Parathyroid adenoma (tissue), 2 donors: ENCODE results near the gene FGF4.

Experiments
- H2AFZ ChIP-seq: fragments of 300-600 bp; sonication (generic); one replicate; pipeline ENCODE4 v1.7.0; 2017; ENCODE audit warnings: antibody characterized with exemption, mild to moderate bottlenecking
- H3K27ac ChIP-seq: fragments of 300-600 bp; sonication (generic); one replicate; pipeline ENCODE4 v1.7.0; 2017
- H3K27me3 ChIP-seq: fragments of 300-600 bp; sonication (generic); one replicate; pipeline ENCODE4 v1.7.0; 2017; ENCODE audit warnings: low read length; ENCODE audit not compliant: control insufficient read depth, insufficient read depth
- H3K36me3 ChIP-seq: fragments of 300-600 bp; sonication (generic); one replicate; pipeline ENCODE4 v1.7.0; 2017; ENCODE audit warnings: low read length; ENCODE audit not compliant: control insufficient read depth, insufficient read depth
- H3K4me1 ChIP-seq: fragments of 300-600 bp; sonication (generic); one replicate; pipeline ENCODE4 v1.7.0; 2017; ENCODE audit warnings: control low read depth
- H3K4me2 ChIP-seq: fragments of 300-600 bp; sonication (generic); one replicate; pipeline ENCODE4 v1.7.0; 2017; ENCODE audit warnings: low read length
- H3K4me3 ChIP-seq: fragments of 300-600 bp; sonication (generic); one replicate; pipeline ENCODE4 v1.7.0; 2017; ENCODE audit warnings: low read depth, low read length
- H3K79me2 ChIP-seq: fragments of 300-600 bp; sonication (generic); one replicate; pipeline ENCODE4 v1.7.0; 2017; ENCODE audit warnings: control low read depth
- H3K9ac ChIP-seq: fragments of 300-600 bp; sonication (generic); one replicate; pipeline ENCODE4 v1.7.0; 2017; ENCODE audit warnings: mild to moderate bottlenecking
- H3K9me3 ChIP-seq: fragments of 300-600 bp; sonication (generic); one replicate; pipeline ENCODE4 v1.7.0; 2017; ENCODE audit warnings: low read length; ENCODE audit not compliant: control insufficient read depth
- TF ChIP-seq, protein P1 (sequence below): fragments of 300-600 bp; sonication (generic); IDR thresholded peaks from one replicate; pipeline ENCODE4 v1.7.0; 2017; ENCODE audit warnings: antibody characterized with exemption, mild to moderate bottlenecking
- donor health status: primary hyperparathyroidism.

The FGF4 gene

DNA sequence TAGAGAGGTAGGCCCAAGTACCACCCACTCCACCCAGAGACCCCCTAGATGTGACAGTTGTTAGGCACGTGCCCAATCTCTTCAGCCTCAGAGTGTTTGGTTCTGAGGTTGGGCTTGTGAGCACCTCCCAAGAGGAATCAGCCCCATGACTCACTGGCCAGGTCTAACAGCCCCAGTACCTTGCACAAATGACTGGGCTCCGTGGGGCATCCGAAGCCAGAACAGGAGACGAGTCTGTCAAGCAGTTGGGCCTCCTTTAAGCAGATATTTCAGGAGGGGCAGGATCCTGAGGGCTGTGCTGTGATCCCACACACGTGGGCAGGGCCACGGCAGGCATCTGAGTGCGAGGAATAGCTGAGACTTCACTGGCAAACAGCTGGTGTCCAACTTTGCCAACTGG is 42.2 kb downstream of the FGF4 start:
- TF ChIP-seq, protein P1, sequence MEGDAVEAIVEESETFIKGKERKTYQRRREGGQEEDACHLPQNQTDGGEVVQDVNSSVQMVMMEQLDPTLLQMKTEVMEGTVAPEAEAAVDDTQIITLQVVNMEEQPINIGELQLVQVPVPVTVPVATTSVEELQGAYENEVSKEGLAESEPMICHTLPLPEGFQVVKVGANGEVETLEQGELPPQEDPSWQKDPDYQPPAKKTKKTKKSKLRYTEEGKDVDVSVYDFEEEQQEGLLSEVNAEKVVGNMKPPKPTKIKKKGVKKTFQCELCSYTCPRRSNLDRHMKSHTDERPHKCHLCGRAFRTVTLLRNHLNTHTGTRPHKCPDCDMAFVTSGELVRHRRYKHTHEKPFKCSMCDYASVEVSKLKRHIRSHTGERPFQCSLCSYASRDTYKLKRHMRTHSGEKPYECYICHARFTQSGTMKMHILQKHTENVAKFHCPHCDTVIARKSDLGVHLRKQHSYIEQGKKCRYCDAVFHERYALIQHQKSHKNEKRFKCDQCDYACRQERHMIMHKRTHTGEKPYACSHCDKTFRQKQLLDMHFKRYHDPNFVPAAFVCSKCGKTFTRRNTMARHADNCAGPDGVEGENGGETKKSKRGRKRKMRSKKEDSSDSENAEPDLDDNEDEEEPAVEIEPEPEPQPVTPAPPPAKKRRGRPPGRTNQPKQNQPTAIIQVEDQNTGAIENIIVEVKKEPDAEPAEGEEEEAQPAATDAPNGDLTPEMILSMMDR: no peak
- H2AFZ ChIP-seq: no peak overlapping the region
- no peaks in the 10 kb centered on the region for H3K36me3 ChIP-seq

DNA sequence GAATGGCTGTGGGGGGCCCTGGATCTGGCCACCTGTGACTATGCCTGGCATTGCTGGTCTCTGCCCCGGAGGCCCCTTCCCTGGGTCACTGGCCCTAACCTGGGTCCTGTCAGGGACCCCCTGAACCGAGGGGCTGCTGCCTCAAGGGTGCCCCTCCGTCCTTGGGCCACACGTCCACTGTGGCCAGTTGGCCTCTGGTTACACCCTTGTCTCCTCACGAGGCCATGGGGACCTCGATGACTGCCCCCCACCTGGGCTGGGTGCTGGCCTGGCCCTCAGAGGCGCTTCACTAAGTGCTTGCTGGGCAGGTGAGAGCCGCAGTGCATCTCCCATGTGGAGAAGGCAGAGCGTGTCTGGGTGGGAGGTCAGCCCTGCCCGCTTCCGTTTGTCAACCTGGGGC is 44.0 kb downstream of the FGF4 start:
- H3K4me1 ChIP-seq: no peaks in the 10 kb centered on the region
- no peak overlapping the region for H3K27ac ChIP-seq
- H3K79me2 ChIP-seq: no peaks in the 10 kb centered on the region
- no peaks in the 10 kb centered on the region for H3K36me3 ChIP-seq
- H3K9me3 ChIP-seq: no peaks in the 10 kb centered on the region
- no peak overlapping the region for H3K9ac ChIP-seq
- H3K4me2 ChIP-seq: no peak overlapping the region
- H3K27me3 ChIP-seq: no peaks in the 10 kb centered on the region
- no peak overlapping the region for H3K4me3 ChIP-seq
- H2AFZ ChIP-seq: no peak overlapping the region
- TF ChIP-seq, protein P1: no peak

More for the DNA sequence above, 42.2 kb downstream of the FGF4 start:
- Histone ChIP-seq H3K27ac (no peak overlapping the region), H3K9me3 (no peaks in the 10 kb centered on the region), H3K4me2 (no peak overlapping the region), H3K4me3 (no peak overlapping the region), H3K4me1 (no peaks in the 10 kb centered on the region), H3K9ac (no peak overlapping the region), H3K27me3 (no peaks in the 10 kb centered on the region), H3K79me2 (no peaks in the 10 kb centered on the region)

DNA sequence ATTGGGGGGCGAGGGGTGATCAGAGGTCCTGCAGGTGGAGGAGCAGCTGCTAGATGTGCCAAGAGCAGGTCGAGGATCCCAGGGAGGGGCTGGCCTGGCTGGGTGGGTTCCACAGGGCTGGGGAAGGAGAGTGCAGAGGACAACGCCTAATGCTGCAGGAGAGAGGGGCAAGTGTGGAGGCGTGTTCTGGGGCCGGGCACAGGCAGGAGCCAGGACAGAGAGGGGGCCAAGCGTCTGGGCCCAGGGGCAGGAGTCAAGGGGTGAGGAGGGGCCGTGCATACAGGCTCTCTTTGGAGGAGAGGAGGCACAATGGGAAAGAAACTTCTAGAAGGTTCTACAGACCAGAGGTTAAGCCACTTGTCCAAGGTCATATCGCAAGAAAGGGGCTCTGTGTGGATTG is 44.6 kb downstream of the FGF4 start:
- Histone ChIP-seq H3K4me2 (no peak overlapping the region), H3K27ac (no peak overlapping the region), H3K79me2 (no peaks in the 10 kb centered on the region), H3K4me1 (no peaks in the 10 kb centered on the region), H3K9me3 (no peaks in the 10 kb centered on the region), H2AFZ (no peak overlapping the region), H3K27me3 (no peaks in the 10 kb centered on the region), H3K36me3 (no peaks in the 10 kb centered on the region), H3K4me3 (no peak overlapping the region), H3K9ac (no peak overlapping the region)
- TF ChIP-seq, protein P1: no peak

DNA sequence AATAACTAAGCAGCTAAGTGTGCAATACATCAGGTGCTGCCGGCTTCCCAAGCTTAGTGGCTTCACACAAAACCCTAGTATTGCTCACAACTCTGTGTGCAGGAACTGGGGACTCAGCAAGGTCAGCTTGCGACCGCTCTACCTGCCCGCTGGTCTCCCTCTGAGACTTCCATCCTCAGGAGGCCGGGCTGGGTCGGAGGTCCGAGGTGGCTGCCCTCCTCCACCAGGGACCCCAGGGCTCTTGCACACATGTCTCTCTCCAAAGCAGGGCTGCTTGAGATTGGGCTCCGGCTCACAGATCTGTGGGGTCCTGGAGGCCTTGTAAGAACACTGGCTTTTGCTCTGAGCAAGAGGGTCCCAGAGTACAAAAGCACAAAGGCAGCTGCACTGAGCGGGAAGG is 45.9 kb downstream of the FGF4 start:
- Histone ChIP-seq H3K4me2 (no peak overlapping the region), H3K9ac (no peak overlapping the region), H3K27me3 (no peaks in the 10 kb centered on the region), H3K4me1 (no peaks in the 10 kb centered on the region), H3K9me3 (no peaks in the 10 kb centered on the region), H2AFZ (no peak overlapping the region), H3K36me3 (no peaks in the 10 kb centered on the region), H3K4me3 (no peak overlapping the region), H3K27ac (no peak overlapping the region), H3K79me2 (no peaks in the 10 kb centered on the region)
- TF ChIP-seq, protein P1: no peak

DNA sequence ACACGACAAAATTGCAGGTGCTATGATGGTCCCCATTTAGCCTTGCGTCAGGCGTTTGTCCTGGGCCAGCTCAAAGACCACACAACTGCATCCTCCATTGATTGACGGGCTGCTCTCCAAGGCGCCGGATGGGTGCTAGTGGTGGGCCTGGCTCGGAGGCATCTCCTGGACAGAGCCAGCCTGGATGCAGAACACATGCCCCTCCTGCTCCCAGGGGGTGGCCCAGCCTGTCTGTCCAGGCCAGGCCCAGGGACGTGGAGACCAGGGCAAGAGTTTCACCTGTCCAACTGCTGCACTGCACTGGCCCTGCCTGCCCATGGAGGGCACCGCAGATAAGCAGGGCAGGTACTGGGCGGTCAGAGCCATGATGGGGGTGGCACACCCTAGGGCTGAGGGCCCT is 47.9 kb downstream of the FGF4 start:
- Histone ChIP-seq H3K27ac (no peak overlapping the region), H2AFZ (no peak overlapping the region), H3K27me3 (no peaks in the 10 kb centered on the region), H3K9me3 (no peaks in the 10 kb centered on the region), H3K9ac (no peak overlapping the region), H3K79me2 (no peaks in the 10 kb centered on the region), H3K4me1 (no peaks in the 10 kb centered on the region), H3K36me3 (no peaks in the 10 kb centered on the region), H3K4me2 (no peak overlapping the region), H3K4me3 (no peak overlapping the region)
- TF ChIP-seq, protein P1: no peak
